Neutrophil (primary cell): ENCODE measurements around the gene WBP1L.
"Not testable (repeated sequence)": the region's sequence is repeated elsewhere in the genome, so short reads cannot be mapped to it uniquely, and the experiment has no call there.

Source experiments
- H3K27ac ChIP-seq: fragments of 200-600 bp; sonication (generic); 2 replicates; pipeline ENCODE4 v1.5.1; 2016; ENCODE audit warnings: mild to moderate bottlenecking, moderate library complexity
- H3K27me3 ChIP-seq: fragments of 200-600 bp; sonication (generic); 2 replicates; pipeline ENCODE4 v1.6.0; 2016; ENCODE audit warnings: mild to moderate bottlenecking
- H3K36me3 ChIP-seq: fragments of 200-600 bp; sonication (generic); 2 replicates; pipeline ENCODE4 v1.5.1; 2017
- H3K4me1 ChIP-seq, 2 experiments: fragments of 200-600 bp in 1 of 2; sonication (generic) in 1 of 2; 1 replicate in 1 of 2; 2 replicates in 1 of 2; pipeline versions ENCODE4 v1.5.1 to v1.6.1; 2013 to 2016; ENCODE audit warnings: low read depth in 1 of 2, low read length in 1 of 2, mild to moderate bottlenecking in 1 of 2, moderate library complexity in 1 of 2; ENCODE audit not compliant: control insufficient read depth in 1 of 2, insufficient read depth in 1 of 2
- H3K4me3 ChIP-seq, 2 experiments: fragments of 200-600 bp in 1 of 2; sonication (generic) in 1 of 2; 1 replicate in 1 of 2; 2 replicates in 1 of 2; pipeline ENCODE4 v1.5.1; 2013 to 2016; ENCODE audit warnings: low read depth in 1 of 2, low read length in 1 of 2, mild to moderate bottlenecking in 1 of 2, moderate library complexity in 1 of 2
- H3K9me3 ChIP-seq: fragments of 200-600 bp; sonication (generic); 2 replicates; pipeline ENCODE4 v1.5.1; 2016
- CTCF ChIP-seq: fragments of 200-600 bp; sonication (generic); IDR thresholded peaks from 2 replicates; pipeline ENCODE4 v1.5.1; 2016; ENCODE audit warnings: antibody characterized with exemption

Gene WBP1L

DNA sequence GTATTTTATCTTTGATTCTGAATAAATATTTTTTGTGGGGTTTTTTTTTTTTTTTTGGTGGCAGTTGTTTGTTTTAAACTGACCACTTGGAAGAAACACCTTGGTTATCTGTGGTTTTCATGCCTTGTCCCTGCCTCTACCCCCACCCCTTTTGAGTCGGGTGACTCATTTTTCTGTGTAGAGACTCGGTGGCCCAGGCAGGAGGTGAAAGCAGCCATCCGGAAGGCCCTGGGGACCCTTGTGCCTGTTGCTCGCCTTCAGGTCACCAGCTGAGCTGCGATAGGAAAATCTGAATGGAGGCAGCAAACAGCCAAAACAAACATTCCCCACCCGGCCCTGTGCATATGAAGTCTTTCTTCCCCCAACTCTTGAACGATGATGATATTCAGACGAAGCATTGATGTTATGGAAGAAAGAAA, 70.7 kb downstream of the WBP1L start:
- TF ChIP-seq CTCF = no peak
- Histone ChIP-seq H3K9me3 (no peaks in the 10 kb centered on the region), H3K27ac (peak overlapping the region; percentile 93), H3K4me3 (no peak overlapping the region), H3K27me3 (no peaks in the 10 kb centered on the region), H3K36me3 (peaks cover 54% of the 10 kb centered on the region), H3K4me1 (peaks cover 69 to 79% of the 10 kb centered on the region in 2 experiments)

DNA sequence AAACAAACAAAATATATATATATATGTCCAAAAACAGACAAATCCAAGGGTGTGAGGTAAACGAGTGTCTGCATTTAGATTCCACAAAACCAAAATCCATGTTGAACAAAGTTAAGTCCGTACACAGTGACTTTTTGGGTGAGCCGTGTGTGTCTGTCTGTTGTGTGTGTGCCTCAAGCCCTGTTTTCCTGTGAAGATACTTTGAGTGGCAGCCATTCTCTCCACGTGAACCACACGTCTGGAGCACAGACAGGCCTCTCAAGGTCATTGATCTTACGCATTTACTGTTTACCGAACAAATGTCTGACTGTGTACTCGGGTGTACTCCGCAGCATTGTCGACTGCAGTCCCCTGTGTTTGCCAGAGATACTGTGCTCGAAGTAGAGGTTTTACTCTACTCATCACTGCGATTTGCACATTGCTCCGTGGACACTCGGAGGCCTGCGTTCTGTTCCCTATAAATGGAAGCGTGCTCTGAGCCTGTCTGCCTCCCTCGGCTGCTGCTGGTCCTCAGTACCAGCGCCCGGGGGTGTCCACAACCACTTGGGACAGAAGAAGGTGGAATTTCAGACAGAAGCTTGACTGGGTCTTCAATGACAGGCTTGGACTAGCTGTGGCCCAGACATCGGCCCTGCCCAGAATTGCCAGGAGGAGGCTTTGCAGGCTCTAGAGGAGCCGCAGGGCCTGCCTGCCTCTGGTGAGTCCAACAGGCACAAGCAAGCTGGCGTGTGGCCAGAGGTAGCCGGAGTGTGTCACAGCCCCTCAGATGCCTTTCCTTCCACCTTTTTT, 71.3 kb downstream of the WBP1L start:
- no peaks in the 10 kb centered on the region for H3K27me3 ChIP-seq
- no peak overlapping the region for H3K4me3 ChIP-seq
- H3K9me3 ChIP-seq = no peaks in the 10 kb centered on the region
- peaks cover 48% of the 10 kb centered on the region for H3K36me3 ChIP-seq
- TF ChIP-seq CTCF = no peak
- peaks cover 72 to 80% of the 10 kb centered on the region in 2 experiments for H3K4me1 ChIP-seq
- peak overlapping the region; percentile 93 for H3K27ac ChIP-seq

DNA sequence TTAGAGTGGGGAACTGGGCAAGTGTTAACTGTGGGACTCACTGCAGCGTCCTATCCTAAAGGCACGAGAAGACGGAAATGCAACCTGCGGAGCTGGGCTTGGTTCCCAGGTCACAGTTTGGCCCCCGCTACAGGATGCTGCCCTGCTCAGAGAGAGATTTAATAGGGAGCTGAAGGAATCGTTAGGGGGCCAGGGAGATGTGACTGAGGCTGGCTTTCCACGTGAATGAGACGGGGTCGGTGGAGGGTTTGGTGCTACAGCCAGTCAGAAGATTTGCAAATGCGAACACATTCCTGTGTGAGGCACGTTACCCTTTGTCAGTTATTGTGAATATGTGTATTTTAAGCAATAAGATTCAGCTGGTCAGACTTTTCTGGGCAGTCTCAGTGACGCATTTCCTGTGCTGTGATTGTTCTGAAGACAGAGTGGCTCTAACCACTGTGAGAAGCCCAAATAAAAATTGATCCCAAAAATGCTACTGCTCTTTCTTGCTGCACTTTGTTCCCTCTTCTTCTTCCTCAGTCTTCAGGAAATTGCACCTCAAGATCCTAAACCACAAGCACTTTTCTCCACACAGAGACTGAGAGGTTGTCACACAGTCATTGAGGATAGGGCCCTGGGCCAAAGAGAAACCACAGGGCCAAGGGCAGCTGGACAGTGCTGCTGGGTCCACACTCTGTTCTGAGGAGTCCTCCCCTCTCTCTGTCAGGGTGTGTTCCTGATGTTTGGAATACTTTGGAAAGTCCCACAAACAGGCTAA, 72.2 kb downstream of the WBP1L start:
- Histone ChIP-seq H3K36me3 (peaks cover 41% of the 10 kb centered on the region), H3K27me3 (no peaks in the 10 kb centered on the region), H3K4me1 (peaks cover 72 to 80% of the 10 kb centered on the region in 2 experiments), H3K9me3 (no peaks in the 10 kb centered on the region), H3K27ac (peak overlapping the region; percentile 93), H3K4me3 (peak overlapping the region in 1 of 2 experiments; percentile 25)
- no peak for TF ChIP-seq CTCF

DNA sequence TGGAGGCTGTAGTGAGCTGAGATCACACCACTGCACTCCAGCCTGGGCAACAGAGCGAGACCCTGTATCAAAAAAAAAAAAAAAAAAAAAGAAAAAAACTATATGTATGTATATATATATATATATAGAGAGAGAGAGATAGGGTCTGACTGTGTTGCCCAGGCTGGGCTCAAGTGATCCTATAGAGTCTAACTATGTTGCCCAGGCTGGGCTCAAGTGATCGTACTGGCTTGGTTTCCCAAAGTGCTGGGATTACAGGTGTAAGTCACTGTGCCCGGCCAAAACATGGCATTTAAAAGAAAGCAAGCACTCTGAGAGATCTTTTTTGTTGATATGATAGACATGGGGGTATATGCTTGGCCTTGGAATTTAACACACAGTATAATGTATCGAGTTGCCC, 73.4 kb downstream of the WBP1L start:
- no peak for TF ChIP-seq CTCF
- no peaks in the 10 kb centered on the region for H3K27me3 ChIP-seq
- peaks cover 30% of the 10 kb centered on the region for H3K36me3 ChIP-seq
- H3K27ac ChIP-seq = peak overlapping the region; percentile 93
- no peak overlapping the region for H3K4me3 ChIP-seq
- H3K9me3 ChIP-seq = no peaks in the 10 kb centered on the region
- peaks cover 65 to 73% of the 10 kb centered on the region in 2 experiments for H3K4me1 ChIP-seq

DNA sequence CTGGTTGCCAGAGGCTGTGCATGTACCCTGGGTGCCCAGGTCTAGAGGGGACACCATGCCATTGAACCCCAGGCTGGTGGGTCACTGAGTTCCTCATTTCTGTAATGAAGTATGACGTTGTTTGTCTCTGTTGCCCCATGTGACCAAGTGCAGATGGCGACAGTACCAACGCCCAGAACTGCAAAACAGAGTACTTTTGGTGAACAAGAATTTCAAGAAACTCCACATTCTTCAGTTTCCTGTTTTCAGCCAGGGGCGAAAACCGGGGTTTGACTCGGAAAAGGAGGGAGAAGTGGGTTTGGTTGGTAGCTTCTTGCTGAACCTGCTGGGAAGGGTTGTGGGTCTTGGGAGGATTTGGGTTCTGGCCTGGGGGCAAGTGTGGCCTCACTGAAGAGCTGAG, 75.3 kb downstream of the WBP1L start:
- peaks cover 12% of the 10 kb centered on the region for H3K36me3 ChIP-seq
- no peak for TF ChIP-seq CTCF
- H3K4me3 ChIP-seq = no peak overlapping the region
- peak overlapping the region; percentile 79 for H3K27ac ChIP-seq
- H3K4me1 ChIP-seq = peaks cover 47 to 54% of the 10 kb centered on the region in 2 experiments
- H3K9me3 ChIP-seq = no peaks in the 10 kb centered on the region
- no peaks in the 10 kb centered on the region for H3K27me3 ChIP-seq

DNA sequence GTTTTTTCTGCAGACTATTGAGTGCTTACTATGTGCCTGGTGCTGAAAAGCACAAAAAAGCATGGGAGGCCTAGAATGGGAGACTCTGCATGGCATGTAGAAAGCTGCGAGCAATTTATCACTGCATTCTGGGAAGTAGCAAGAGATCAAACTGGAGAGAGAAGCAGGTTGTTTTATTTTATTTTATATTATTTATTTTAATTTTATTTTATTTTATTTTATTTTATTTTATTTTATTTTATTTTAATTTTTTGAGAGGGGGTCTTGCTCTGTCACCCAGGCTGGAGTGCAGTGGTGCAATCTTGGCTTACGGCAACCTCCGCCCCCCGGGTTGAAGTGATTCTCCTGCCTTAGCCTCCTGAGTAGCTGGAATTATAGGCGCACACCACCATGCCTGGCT, 76.3 kb downstream of the WBP1L start:
- H3K36me3 ChIP-seq = not testable (repeated sequence)

More for the DNA sequence above, 76.3 kb downstream of the WBP1L start:
- not testable (repeated sequence) for H3K9me3 ChIP-seq, H3K27ac ChIP-seq, H3K4me3 ChIP-seq, H3K27me3 ChIP-seq
- H3K4me1 ChIP-seq = peaks cover 40 to 45% of the 10 kb centered on the region in 2 experiments
